ENCODE data around the gene ASRGL1.

Gene ASRGL1

GRCh38 chr11:62416596-62416995 is 79.3 kb downstream of the ASRGL1 start:
- DNase-seq (ENCODE audit: low spot score): no peak

GRCh38 chr11:62418136-62418535 is 80.9 kb downstream of the ASRGL1 start:
- DNase-seq (ENCODE audit: low spot score): no peak

GRCh38 chr11:62418733-62419132 is 81.5 kb downstream of the ASRGL1 start, which contains the start of gene SCGB1A1:
Gene SCGB1A1, plus strand, starts transcription at chr11:62419033. Its CDS starts 63 bp downstream, at chr11:62419096.
- DNase-seq (ENCODE audit: low spot score): no peak

- DNase-seq (ENCODE audit: low spot score): no peak
Measured at GRCh38 chr11:62419314-62419929, 82.2 kb downstream of the ASRGL1 start.

GRCh38 chr11:62419943-62420342 is 82.7 kb downstream of the ASRGL1 start:
- DNase-seq (ENCODE audit: low spot score): no peak

- DNase-seq (ENCODE audit: low spot score): no peak
Measured at GRCh38 chr11:62420882-62421281, 83.6 kb downstream of the ASRGL1 start.

- DNase-seq (ENCODE audit: low spot score): no peak
Measured at GRCh38 chr11:62421996-62422395, 84.7 kb downstream of the ASRGL1 start.

- no peak for DNase-seq (ENCODE audit: low spot score)
Measured at GRCh38 chr11:62423012-62423411, 85.8 kb downstream of the ASRGL1 start.

- peak; percentile 61 for DNase-seq (ENCODE audit: low spot score)
Measured at GRCh38 chr11:62427630-62428233, 90.5 kb downstream of the ASRGL1 start.

GRCh38 chr11:62428871-62429560 is 91.8 kb downstream of the ASRGL1 start:
- DNase-seq (ENCODE audit: low spot score): no peak

GRCh38 chr11:62430425-62430824 is 93.2 kb downstream of the ASRGL1 start:
- no peak for DNase-seq (ENCODE audit: low spot score)

GRCh38 chr11:62431171-62431901 is 94.1 kb downstream of the ASRGL1 start:
- no peak for DNase-seq (ENCODE audit: low spot score)

- no peak for DNase-seq (ENCODE audit: low spot score)
Measured at GRCh38 chr11:62432695-62433094, 95.4 kb downstream of the ASRGL1 start.

GRCh38 chr11:62433141-62433903 is 96.1 kb downstream of the ASRGL1 start:
- no peak for DNase-seq (ENCODE audit: low spot score)

- no peak for DNase-seq (ENCODE audit: low spot score)
Measured at GRCh38 chr11:62433904-62434276, 96.6 kb downstream of the ASRGL1 start.

- no peak for DNase-seq (ENCODE audit: low spot score)
Measured at GRCh38 chr11:62435846-62436660, 98.8 kb downstream of the ASRGL1 start.

- no peak for DNase-seq (ENCODE audit: low spot score)
Measured at GRCh38 chr11:62437616-62438015, 100.4 kb downstream of the ASRGL1 start.

GRCh38 chr11:62438641-62439040 is 101.4 kb downstream of the ASRGL1 start:
- DNase-seq (ENCODE audit: low spot score): no peak

- no peak for DNase-seq (ENCODE audit: low spot score)
Measured at GRCh38 chr11:62439785-62440602, 102.7 kb downstream of the ASRGL1 start.

Data from COLO829 (cell line).